ENCODE results near the gene ABTB1.
"Not testable (repeated sequence)": the region's sequence is repeated elsewhere in the genome, so short reads cannot be mapped to it uniquely, and the experiment has no call there.

ABTB1 gene

DNA sequence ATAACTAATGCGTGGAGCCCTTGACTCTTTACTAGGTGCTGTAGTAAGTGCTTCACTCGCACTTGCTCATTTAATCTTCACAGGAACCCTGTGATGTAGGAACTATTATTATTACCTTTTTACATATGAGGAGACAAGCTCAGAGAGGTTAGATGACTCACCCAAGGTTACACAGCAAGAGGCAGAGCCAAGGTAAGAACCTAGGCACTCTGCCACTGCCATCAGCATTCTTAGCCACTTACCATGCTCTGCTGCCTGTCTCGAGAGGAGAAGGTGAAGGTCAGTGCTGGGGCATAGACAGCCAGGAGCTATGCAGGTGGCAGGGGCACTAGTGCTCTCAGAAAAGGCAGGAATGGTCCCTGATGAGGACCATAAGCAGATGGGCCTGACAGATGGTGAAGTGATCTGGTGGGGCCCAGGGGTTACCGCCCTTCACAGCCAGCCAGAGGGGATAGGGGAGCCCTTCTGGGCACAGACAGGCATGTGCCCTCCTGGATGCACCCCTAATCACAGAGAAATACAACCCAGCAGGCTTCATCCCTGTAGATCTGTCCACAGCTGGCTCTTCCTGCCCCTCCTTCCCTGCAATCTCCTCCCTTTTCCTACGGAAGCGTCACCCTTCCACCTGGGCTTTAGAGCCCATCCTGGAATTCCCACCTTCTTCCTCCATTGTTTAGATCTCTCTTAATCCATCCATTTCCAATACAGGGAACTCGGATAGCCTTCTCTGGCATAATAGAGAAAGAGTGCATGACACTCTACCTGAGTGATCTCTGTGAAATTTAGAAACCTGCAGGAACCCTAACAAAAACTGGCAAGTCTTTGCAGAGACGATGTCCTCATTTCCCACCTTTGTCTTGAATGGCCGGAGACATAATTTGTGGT, 26.9 kb downstream of the ABTB1 start:
- intact Hi-C loops (cut with DNase I; ENCODE audit: low total_unique reads): no loop called here
- Histone ChIP-seq H3K4me1 (peaks cover 7 to 77% (median 58%) of the 10 kb centered on the region in 4 donors), H3K4me3 (no peak overlapping the region), H3K36me3 (peaks cover 0 to 4% (median 0%) of the 10 kb centered on the region in 3 donors), H3K27ac (peak overlapping the region; percentile 82 to 96), H3K9me3 (no peaks in the 10 kb centered on the region), H3K27me3 (no peaks in the 10 kb centered on the region)
- TF ChIP-seq, protein P1, sequence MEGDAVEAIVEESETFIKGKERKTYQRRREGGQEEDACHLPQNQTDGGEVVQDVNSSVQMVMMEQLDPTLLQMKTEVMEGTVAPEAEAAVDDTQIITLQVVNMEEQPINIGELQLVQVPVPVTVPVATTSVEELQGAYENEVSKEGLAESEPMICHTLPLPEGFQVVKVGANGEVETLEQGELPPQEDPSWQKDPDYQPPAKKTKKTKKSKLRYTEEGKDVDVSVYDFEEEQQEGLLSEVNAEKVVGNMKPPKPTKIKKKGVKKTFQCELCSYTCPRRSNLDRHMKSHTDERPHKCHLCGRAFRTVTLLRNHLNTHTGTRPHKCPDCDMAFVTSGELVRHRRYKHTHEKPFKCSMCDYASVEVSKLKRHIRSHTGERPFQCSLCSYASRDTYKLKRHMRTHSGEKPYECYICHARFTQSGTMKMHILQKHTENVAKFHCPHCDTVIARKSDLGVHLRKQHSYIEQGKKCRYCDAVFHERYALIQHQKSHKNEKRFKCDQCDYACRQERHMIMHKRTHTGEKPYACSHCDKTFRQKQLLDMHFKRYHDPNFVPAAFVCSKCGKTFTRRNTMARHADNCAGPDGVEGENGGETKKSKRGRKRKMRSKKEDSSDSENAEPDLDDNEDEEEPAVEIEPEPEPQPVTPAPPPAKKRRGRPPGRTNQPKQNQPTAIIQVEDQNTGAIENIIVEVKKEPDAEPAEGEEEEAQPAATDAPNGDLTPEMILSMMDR (IDR thresholded peaks at IDR 0.05): no peak
- DNase-seq: peak in 1 of 2 donors; percentile 56

- intact Hi-C loops (cut with DNase I; ENCODE audit: low total_unique reads): no loop called here
- Histone ChIP-seq H3K9me3 (no peaks in the 10 kb centered on the region), H3K36me3 (no peaks in the 10 kb centered on the region), H3K27ac (peak overlapping the region in 1 of 2 donors; percentile 82), H3K4me3 (no peak overlapping the region), H3K27me3 (no peaks in the 10 kb centered on the region), H3K4me1 (peaks cover 7 to 79% (median 58%) of the 10 kb centered on the region in 4 donors)
- TF ChIP-seq, protein P1 (IDR thresholded peaks at IDR 0.05): no peak
- peak in 1 of 2 donors; percentile 56 for DNase-seq
Observed at GRCh38 chr3:127700406-127700805, 27.7 kb downstream of the ABTB1 start.

DNA sequence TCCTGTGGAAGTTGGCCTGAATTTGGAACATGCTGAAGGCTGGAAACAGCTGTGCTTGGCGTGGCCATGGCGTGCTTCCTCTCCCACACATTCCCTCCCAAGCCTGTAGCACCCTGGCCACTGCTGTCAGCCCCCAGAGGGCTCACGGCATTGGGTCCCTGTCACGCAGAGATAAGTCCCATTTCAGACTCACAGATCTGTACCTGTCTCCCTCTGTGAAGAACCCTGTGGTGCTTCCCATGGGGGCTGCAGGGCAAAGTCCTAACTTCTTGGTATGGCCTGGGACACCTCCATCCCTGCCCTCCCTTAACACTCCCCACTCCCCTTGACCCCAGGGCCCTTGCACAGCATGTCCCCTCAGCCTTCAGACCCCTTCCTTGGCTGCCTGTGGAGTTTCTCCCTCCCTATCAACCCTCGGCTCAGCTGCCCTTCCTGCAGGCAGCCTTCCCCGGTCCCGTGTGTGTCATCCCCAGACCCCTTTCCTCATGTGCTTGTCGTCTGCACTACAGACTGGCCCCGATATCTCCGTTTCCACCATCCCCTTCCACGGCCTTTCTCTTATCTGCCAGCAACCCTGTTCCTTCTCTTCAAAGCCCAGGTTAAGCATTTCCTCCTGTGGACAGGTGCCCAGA, 28.6 kb downstream of the ABTB1 start:
- H3K27me3 ChIP-seq: no peaks in the 10 kb centered on the region
- DNase-seq: peak in 1 of 2 donors; percentile 61
- H3K4me1 ChIP-seq: peaks cover 7 to 82% (median 57%) of the 10 kb centered on the region in 4 donors
- intact Hi-C loops (cut with DNase I; ENCODE audit: low total_unique reads): no loop called here
- peak overlapping the region; percentile 57 to 82 for H3K27ac ChIP-seq
- TF ChIP-seq, protein P1 (IDR thresholded peaks at IDR 0.05): no peak
- H3K4me3 ChIP-seq: no peak overlapping the region
- no peaks in the 10 kb centered on the region for H3K36me3 ChIP-seq
- H3K9me3 ChIP-seq: no peaks in the 10 kb centered on the region

- TF ChIP-seq, protein P1 (IDR thresholded peaks at IDR 0.05): no peak
- peak in 1 of 2 donors; percentile 82 for DNase-seq
- Histone ChIP-seq H3K4me3 (no peak overlapping the region), H3K9me3 (no peaks in the 10 kb centered on the region), H3K27ac (peak overlapping the region; percentile 57 to 82), H3K27me3 (no peaks in the 10 kb centered on the region), H3K4me1 (peaks cover 4 to 82% (median 54%) of the 10 kb centered on the region in 4 donors), H3K36me3 (no peaks in the 10 kb centered on the region)
- intact Hi-C loops (cut with DNase I; ENCODE audit: low total_unique reads): no loop called here
Observed at GRCh38 chr3:127702151-127702578, 29.4 kb downstream of the ABTB1 start.

DNA sequence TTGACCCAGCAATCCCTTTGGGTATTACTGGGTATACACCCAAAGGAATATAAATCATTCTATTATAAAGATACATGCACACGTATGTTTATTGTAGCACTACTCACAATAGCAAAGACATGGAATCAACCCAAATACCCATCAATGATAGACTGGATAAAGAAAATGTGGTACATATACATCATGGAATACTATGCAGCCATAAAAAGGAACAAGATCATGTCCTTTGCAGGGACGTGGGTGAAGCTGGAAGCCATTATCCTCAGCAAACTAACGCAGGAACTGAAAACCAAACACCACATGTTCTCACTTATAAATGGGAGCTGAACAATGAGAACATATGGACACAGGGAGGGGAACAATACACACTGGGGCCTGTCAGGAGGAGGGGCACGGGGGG, 32.1 kb downstream of the ABTB1 start:
- H3K4me1 ChIP-seq: peaks cover 4 to 80% (median 48%) of the 10 kb centered on the region in 4 donors

DNA sequence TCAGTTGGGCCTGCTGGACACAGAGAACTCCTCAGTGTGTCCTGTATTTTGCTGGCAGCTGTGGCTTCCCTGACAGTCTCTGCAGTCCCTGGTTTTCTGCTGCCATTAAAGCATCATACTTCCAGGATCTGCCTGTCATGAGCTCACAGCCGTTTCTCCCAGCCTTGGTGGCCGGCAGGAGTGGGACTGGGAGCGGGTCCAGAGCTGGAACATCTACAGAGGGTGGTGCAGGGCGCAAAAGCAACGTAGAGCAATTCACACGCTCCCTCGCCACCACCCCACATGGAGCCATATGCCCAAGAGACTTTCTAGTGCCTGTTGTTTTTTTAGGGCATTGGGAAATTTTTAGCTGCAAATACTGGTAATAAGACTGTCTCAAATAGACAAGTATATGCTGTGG, 33.6 kb downstream of the ABTB1 start:
- Histone ChIP-seq H3K36me3 (no peaks in the 10 kb centered on the region), H3K27me3 (no peaks in the 10 kb centered on the region), H3K27ac (peak overlapping the region; percentile 81 to 82), H3K4me1 (peaks cover 4 to 82% (median 53%) of the 10 kb centered on the region in 4 donors), H3K9me3 (no peaks in the 10 kb centered on the region), H3K4me3 (no peak overlapping the region)
- DNase-seq: peak; percentile 60 to 92
- TF ChIP-seq, protein P1 (IDR thresholded peaks at IDR 0.05): no peak
- intact Hi-C loops (cut with DNase I; ENCODE audit: low total_unique reads): loop anchor here (5.0 kb wide), 1 partner anchor 41 kb away; no protein-coding TSS in a partner anchor

More for the DNA sequence above, 32.1 kb downstream of the ABTB1 start:
- DNase-seq, H3K36me3 ChIP-seq, H3K4me3 ChIP-seq, H3K9me3 ChIP-seq, H3K27me3 ChIP-seq: not testable (repeated sequence)
- H3K27ac ChIP-seq: peak overlapping the region; percentile 81 to 82
- intact Hi-C loops (cut with DNase I; ENCODE audit: low total_unique reads): loop anchor here (5.0 kb wide), 1 partner anchor 42 kb away; no protein-coding TSS in a partner anchor
